ENCODE results near the gene CHD1L.
A peak's percentile ranks its signal among the peaks of the same experiment; 100 is the strongest.
"Not testable (repeated sequence)": the region's sequence is repeated elsewhere in the genome, so short reads cannot be mapped to it uniquely, and the experiment has no call there.

CHD1L gene

DNA sequence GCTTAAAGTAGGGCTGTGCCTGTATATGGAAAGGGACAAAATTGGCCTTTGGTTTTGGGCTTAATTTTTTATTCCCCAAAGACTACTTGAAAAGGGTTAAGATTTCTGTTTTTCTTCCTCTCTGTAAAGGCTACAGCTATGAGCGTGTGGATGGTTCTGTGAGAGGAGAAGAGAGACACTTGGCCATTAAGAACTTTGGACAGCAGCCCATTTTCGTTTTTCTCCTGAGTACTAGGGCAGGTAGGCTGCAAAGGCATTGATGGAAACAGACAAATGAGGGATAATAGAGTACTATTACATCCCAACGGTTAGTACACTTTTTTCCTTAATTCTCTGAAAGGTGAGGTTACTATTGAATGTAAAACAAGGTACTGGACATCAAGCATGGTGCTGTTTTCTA lies 29.6 kb downstream of the CHD1L start:
- DNase-seq = no peak

DNA sequence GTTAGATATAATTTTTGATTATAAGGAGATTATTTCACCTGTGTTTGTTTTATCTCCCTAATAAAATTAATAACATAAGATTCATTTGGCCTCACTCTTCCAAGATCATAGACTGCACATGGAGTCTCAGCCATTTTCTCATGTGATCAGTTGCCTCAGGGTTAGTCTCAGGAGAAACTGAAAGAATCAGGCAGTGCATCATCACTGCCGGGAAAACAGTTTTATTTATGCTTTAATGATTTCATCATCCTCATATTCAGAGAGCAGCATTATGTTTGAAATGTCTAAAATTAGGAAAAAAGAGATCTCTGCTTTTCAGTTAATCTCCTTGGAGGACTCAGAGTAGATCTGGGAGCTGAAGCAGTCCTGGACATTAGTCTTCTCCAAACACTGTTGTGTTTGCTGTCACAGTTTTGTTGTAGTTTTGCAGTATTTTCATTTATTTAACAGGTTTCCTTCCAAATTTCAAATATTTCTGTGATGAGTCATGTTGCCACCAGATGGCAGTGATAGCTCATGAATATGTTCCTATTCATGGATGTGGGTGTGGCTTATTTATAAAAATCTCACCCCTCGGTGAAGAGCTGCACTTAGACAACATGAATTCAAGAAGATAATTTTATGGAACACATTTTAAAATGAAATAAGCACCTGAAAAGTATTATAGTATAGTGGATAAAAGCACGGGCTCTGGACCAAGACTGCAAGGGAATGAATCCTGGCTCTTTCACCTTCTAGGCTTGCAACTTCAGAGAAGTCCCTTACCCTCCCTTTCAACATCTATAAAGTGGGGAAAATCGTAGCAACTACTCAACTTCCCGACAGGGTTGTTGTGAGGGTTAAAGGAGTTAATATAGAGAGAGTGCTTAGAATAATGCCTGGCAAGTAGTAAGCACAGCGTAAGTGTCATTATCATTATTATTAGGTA lies 31.2 kb downstream of the CHD1L start:
- DNase-seq = peak; percentile 41 to 68

DNA sequence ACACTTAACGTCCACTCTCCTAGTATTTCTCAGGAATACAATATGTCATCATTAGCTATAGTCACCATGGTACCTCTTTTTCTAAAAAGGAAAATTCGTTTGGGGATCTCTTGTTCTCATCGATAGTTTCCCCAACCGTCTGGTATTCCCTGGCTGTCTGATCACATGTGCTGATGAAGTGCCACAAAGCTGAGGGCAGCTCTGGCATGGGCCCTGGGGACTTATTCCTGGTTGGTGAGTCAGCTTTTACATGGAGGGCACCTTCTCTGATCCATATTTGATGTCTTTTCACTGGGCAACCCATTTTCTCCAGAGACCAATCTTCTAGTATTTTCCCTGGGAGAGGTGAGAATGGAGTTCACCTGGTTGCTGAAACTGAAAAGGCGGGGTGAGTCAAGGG lies 39.5 kb downstream of the CHD1L start:
- no peak for DNase-seq

DNA sequence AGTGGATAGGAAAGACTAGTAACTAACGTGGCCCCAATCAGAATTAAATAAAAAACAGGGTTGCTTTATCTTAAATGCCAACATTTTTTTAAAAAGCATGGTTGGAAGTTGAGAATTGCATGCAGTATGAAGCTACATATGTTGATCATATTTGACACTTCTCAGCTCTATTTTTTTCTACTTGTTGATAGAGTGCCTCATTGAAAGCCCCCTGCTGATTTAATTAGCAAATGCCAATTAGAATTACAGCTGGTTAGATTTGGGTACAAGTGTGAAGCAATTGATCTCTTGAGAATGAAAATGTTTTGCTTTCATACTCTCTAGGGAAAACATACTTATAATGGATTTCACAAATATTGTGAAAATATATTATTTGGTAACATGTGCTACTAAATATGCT lies 40.5 kb downstream of the CHD1L start:
- no peak for DNase-seq

GRCh38 chr1:147287133-147287865 lies 44.8 kb downstream of the CHD1L start:
- no peak for DNase-seq

DNA sequence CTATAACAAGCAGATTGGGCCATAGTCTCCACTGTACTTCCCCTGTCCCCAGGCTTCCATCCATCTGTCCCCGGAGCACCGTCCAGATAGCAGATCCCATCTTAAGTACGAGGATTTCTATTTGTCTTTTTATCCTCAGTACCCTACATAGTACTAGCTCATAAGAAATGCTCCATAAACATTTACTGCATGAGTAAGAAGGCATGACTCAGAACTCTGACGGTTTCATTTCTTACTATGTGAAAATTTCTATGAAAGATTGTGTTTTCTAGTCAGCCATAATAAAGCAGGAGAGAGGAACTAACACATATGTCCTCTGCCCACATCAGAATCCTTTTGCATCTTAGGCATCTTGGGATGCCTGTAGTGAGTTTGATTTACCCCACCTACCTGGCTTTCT lies 49.5 kb downstream of the CHD1L start:
- DNase-seq = peak in 1 of 2 donors; percentile 24

DNA sequence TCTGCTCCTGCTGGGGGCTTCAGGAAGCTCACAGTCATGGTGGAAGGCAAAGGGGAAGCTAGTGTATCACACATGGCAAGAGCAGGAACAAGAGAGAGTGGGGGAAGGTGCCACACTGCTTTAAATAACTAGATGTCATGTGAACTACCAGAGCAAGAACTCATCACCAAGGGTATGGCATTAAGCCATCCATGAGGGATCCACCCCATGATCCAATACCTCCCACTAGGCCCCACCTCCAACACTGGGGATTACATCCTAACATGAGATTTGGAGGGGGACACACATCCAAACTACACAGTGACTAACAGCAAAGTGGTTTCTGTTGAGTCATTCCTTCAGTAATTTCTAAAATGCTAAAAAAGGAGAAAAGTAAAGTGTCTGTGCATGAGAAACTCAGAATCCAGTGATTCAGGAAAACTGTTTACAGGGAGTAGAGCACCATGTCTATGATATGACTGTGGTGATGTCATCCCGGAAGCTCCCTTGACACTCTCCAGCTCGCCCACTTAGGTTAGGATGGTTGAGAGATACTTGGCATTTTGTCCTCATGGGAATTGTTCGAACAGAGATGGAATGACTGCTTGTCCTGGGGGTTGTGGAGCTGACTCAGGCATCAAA lies 50.3 kb downstream of the CHD1L start:
- DNase-seq = peak in 1 of 2 donors; percentile 55

GRCh38 chr1:147297438-147297837 lies 55.0 kb downstream of the CHD1L start:
- DNase-seq = no peak

DNA sequence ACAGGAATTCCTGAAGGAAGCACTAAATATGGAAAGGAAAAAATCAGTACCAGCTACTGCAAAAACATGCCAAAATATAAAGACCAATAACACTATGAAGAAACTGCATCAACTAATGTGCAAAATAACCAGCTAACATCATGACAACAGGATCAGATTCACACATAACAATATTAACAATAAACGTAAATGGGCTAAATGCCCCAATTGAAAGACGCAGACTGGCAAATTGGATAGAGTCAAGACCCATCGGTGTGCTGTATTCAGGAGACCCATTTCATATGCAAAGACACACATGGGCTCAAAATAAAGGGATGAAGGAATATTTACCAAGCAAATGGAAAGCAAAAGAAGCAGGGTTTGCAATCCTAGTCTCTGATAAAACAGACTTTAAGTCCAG lies 63.3 kb downstream of the CHD1L start:
- DNase-seq = not testable (repeated sequence)

DNA sequence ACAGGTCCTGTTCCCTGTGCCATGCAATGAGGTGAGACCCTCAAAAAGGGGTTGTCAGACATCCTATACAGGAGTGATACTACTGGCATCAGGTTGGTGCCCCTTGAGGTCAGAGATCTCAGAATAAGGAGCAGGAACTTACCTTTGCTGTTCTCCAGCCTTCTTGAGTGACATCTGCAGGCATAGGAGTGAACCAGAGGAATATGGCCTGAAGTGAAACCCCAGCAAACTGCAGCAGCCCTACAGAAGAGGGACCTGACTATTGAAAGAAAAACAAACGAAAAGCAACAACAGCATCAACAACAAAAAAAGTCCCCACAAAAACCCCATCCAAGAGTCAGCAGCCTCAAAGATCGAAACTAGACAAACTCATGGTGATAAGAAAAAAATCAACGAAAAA lies 74.5 kb downstream of the CHD1L start:
- DNase-seq = no peak

DNA sequence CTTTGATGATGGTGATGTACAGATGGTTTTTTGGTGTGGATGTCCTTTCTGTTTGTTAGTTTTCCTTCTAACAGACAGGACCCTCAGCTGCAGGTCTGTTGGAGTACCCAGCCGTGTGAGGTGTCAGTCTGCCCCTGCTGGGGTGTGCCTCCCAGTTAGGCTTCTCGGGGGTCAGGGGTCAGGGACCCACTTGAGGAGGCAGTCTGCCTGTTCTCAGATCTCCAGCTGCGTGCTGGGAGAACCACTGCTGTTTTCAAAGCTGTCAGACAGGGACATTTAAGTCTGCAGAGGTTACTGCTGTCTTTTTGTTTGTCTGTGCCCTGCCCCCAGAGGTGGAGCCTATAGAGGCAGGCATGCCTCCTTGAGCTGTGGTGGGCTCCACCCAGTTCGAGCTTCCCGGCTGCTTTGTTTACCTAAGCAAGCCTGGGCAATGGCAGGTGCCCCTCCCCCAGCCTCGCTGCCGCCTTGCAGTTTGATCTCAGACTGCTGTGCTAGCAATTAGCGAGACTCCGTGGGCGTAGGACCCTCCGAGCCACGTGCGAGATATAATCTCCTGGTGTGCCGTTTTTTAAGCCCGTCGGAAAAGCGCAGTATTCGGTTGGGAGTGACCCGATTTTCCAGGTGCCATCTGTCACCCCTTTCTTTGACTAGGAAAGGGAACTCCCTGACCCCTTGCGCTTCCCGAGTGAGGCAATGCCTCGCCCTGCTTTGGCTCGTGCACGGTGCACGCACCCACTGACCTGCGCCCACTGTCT lies 84.6 kb downstream of the CHD1L start:
- not testable (repeated sequence) for DNase-seq

GRCh38 chr1:147334292-147334691 lies 91.8 kb downstream of the CHD1L start:
- no peak for DNase-seq

GRCh38 chr1:147336291-147336690 lies 93.8 kb downstream of the CHD1L start:
- no peak for DNase-seq

GRCh38 chr1:147337040-147337630 lies 94.7 kb downstream of the CHD1L start:
- no peak for DNase-seq

DNA sequence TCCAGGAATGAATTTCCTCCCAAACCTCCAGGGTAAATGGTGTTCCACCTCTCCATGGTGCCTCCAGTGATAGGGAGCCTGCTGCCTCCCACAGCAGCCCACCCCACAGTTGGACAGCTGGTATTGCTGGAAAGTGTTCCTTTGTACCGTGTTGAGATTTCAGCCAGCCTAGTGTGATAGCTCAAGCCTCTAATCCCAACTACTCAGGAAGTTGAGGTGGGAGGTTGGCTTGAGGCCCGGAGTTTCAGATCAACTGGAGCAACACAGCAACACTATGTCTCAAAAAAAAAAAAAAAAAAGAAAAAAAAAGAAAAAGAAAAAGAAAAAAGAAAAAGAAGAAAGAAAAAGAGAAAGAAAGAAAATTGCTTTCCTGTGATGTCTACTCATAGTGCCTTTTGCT lies 96.1 kb downstream of the CHD1L start:
- no peak for DNase-seq

GRCh38 chr1:147341246-147341645 lies 98.8 kb downstream of the CHD1L start:
- DNase-seq = no peak
